ENCODE measurements around the gene JAG2.
A peak's percentile ranks its signal among the peaks of the same experiment; 100 is the strongest.

JAG2 gene

GRCh38 chr14:105203057-105203531, 34.5 kb upstream of the JAG2 start:
- peak; percentile 14 to 24 for DNase-seq

GRCh38 chr14:105201925-105202513, 33.4 kb upstream of the JAG2 start:
- peak; percentile 76 to 79 for DNase-seq

DNA sequence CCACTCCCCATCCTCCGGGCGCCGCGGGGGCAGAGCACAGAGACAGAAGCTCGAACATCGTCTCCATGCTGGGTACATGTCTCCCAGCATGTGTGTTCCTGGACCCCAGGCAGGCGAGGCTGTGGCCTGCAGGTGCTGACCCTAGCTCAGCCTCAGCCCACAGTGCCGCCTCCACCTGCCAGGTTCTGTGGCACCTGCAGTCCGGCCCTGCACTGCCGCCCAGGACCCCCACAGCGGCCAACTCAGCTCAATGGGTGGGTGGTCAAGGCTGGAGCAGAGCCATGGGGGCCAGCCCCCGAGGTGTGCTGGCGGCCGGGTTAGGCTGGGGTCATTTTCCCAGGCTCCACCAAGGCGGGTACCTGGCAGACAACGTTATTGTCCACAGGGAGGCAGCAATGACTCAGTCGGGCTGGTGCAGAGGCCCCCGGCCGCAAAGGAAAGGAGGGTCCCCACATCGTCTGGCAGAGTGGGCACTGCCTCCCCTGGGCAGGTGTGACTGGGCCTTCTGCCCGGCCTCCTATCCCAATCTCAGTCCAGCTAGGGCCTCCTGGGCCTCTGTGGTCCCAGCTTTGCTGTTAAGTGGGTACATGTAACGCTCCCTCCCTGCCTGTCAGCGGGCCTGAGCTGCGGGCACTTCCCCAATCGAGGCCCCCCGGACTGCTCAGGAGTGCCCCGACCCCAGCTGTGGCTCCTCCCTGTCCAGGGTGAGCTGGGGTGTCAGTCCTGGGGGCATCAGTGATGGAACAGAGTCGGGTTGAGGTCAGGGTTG, 32.8 kb upstream of the JAG2 start:
- peak; percentile 24 to 40 for DNase-seq

- DNase-seq = no peak
Observed at GRCh38 chr14:105200641-105201040, 32.1 kb upstream of the JAG2 start.

DNA sequence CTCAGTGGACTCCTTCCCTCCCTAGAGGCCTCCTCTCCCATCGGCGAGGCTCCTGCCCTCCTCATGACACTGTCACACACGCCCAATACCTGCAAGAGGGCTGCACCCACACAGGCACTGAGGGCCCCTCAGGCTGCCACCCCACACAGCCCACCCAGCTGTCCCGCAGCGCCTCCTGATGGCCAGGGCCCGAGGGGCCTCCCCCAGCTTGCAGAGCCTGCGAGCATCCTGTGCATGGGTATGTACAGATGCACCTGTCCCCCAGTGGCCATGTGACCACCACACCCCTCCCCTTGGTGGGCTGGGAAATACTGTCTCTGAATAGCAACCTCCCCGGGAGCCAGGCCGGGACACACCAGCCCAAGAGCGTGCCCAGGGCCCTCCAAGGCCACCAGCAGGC, 31.5 kb upstream of the JAG2 start:
- DNase-seq = no peak

- no peak for DNase-seq
Observed at GRCh38 chr14:105199093-105199492, 30.5 kb upstream of the JAG2 start.

DNA sequence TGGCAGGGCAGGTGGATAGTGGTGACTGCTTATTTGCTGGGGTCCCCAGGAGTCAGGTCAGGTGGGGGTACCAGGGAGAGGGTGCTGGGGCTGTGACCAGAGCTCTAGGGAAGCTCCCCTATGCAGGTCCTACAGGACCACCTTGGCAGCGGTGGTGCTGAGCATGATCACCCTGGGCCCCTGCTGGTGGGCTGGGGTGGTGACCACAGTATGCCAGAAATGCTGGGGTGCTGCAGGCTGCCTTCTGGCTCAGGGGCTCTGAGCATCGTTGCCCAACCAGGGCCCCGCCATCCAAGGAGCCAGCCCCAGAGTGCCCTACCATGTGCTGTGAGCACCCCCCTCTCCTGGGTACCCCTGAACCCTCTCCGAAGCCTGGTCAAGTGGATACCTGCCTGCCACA, 30.0 kb upstream of the JAG2 start:
- no peak for DNase-seq

DNA sequence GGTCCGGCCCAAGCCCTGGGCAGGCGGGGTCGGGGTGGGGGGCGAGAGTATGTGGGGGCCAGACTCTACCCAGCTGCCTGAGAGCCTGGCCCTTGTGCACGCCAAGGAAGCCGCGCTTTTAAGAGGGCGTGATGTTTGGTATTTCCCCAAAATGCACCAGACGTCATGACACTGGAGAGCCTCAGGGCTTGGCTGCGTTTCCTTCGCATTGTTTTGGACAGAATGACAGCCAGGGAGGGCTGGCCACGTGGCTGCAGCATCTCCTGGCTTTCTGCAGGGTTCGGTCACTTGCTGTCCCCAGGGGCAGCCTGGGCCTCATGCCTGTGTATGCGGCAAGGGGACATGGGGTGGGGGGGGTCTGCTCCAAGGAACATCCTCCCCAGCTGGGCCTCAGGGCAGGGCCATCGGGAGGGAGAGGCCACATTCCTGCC, 28.6 kb upstream of the JAG2 start:
- DNase-seq = no peak

GRCh38 chr14:105196265-105196960, 27.8 kb upstream of the JAG2 start:
- DNase-seq = no peak

DNA sequence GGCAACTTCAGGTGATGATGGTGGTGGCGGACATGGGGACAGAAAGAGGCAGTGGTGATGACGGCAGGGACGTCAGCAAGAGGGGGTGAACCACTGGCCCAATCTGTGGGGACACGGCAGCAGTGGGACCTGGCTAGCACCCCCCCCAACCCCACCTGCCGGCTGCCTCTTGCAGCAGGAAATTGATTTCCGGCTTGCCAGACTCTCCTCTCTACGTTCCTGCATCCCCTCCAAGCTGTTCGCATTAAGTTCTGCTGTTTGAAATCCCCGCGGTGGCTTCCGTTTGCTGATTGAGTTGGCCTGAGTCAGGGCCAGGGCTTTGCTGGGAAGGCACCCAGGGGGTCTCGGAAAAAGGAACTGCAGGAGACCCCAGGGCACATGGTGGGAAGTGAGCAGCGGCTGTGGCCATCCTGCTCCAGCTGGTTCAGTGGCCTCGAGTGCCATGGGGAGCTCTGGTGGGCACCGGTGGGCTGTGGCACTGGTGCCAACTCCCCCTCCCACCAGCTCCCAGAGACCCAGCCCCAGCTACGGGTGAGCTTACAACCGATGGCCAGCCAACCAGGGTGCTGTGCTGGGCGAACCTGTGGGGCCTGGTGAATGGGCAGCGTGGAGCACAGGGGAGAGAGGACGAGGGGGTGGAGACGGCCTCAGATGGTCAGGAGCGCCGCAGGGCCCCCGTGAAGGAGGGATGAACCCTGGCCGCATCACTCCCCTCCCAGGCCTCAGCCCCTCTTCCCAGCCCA, 27.1 kb upstream of the JAG2 start:
- DNase-seq = no peak

GRCh38 chr14:105195051-105195450, 26.5 kb upstream of the JAG2 start:
- DNase-seq = no peak

- DNase-seq = no peak
Observed at GRCh38 chr14:105193916-105194782, 25.6 kb upstream of the JAG2 start.

DNA sequence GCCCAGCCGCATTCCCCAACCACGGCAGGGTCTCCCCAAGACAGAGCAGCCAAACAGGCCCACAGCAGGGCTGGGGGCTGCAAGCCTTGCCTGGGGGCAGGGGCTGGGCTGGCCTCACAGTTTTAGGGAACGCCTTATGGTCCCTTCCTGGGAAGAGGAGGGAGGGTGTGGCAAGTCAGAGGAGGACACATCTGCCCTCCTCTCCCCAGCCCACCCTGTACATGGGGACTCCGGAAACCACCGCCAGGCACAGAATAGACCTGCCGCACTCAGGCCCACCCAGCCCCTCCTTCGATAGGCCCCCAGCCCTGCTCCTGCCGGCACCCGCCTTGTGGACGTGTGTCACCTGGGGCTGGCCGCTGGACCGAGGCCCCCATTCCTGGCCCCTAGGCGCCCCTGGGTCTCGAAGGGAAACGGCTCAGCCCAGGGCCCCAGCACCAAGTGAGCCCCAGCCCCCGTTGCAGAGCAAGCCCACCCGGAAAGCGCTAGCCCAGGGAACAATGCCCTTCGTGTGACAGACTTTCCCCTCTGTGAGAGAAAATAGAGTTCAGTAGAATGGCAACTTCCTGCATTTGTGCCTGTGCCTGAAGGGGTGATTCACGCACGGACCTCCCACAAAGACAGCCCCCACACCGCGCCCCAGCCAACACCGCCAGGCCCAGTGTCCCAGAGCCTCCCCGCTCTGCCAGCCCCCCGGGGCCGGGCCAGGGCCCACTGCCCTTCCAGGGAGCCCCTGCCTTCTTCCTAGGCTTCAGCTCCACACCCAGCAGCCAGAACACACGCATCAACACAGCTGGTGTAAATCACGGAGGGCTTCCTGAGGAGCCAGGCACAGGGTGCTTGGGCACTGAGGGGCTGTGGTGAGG, 24.5 kb upstream of the JAG2 start:
- no peak for DNase-seq

GRCh38 chr14:105187935-105188524, 19.5 kb upstream of the JAG2 start:
- no peak for DNase-seq

- no peak for DNase-seq
Observed at GRCh38 chr14:105187116-105187515, 18.5 kb upstream of the JAG2 start.

DNA sequence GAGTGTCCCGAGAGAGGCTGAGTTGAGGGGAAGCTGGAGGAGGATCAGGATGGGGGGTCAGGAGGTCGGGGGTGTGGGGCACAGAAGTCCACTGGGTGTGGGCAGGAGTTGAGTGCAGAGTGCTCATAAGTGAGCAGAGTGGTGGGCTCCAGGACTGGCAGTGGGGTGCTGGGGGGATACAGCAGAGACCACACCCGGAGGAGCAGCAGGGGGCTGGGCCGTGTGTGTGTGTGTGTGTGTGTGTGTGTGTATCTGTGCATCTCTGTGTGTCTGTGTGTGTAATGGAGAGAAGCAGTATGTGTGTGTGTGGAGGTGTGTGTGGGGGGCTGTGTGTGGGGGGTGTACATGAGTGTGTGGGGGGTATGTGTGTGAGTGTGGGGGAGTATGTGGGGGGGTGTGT, 17.4 kb upstream of the JAG2 start:
- DNase-seq = no peak

GRCh38 chr14:105185001-105185400, 16.4 kb upstream of the JAG2 start:
- no peak for DNase-seq

DNA sequence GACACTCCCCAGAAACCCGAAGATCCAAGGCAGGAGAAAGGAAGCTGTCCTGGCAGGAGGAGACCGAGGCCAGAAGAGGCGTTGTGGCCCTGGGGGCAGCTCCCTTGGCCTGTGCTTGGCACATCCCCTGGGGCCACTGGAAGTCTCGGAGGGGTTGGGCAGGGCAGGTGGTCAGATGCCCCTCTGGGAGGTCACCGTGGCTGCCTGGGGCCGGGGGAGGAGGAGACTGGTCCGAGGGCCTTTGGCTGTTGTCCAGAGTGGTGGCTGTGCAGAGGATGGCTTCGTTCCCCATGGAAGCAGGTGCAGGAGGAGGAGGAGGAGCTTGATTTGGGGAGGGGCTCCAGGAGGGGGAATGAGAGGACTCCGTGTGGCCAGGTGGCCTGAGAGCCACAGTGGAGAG, 15.9 kb upstream of the JAG2 start:
- DNase-seq = no peak

DNA sequence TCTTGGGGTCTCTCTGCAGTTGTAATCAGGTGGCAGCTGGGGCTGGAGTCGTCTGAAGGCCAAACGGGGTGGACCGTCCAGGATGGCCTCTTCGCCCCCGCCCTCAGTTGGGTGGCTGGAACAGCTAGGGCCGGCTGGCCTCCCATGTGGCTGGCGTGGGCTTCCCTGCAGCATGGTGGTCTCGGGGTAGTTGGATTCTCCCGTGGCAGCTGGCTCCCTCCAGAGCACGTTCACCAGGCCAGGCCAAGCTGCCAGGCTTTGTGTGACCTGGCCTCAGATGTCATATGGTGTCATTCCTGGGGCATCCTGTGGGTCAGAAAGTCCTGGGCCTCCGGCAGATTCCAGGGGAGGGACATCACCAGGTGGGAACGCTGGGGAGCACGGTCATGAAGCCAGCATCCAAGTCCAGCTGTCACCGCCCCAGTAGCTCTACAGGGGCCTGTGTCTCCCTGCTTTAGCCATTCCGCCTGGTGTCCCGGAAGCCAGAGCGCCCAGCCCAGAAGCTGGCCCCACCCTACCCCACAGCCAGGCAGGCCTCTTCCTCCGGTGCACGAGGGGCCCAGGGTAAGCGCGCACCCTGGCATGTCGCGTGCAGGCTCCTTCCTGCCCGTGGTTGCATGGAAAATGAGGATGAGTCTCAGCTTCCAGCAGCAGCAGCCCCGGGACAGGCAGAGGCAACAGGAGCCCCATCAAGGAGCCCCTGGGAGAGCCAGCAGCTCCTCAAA, 13.9 kb upstream of the JAG2 start:
- DNase-seq = no peak

All from AML-193 (cell line).